DND-41 (cell line): ENCODE results near the gene SETBP1.

Experiments used
- ATAC-seq: fragments of 200-7000 bp; cut with Tn5 transposase; 3 replicates; pipeline ENCODE4 v1.9.1; 2021; ENCODE audit warnings: low read depth; ENCODE audit not compliant: insufficient read depth
- DNase-seq: peaks from one replicate; pipeline ENCODE4 v3.0.0-alpha.2; 2020
- H2AFZ ChIP-seq: 2 replicates; pipeline ENCODE4 v1.6.0; 2012; ENCODE audit warnings: low read depth, low read length
- H3K27ac ChIP-seq: 2 replicates; pipeline ENCODE4 v1.5.1; 2012; ENCODE audit warnings: low read length, inconsistent platforms
- H3K27me3 ChIP-seq: fragments of 200-600 bp; sonication (generic); 2 replicates; pipeline ENCODE4 v1.6.0; 2012; ENCODE audit warnings: low read length, mild to moderate bottlenecking, inconsistent platforms; ENCODE audit not compliant: insufficient read depth, poor library complexity
- H3K36me3 ChIP-seq: 2 replicates; pipeline ENCODE4 v1.5.1; 2012; ENCODE audit warnings: low read length, inconsistent platforms; ENCODE audit not compliant: insufficient read depth
- H3K4me1 ChIP-seq: 2 replicates; pipeline ENCODE4 v1.5.1; 2012; ENCODE audit warnings: mild to moderate bottlenecking, low read length; ENCODE audit not compliant: insufficient read depth
- H3K4me2 ChIP-seq: 2 replicates; pipeline ENCODE4 v1.6.0; 2012; ENCODE audit warnings: mild to moderate bottlenecking, moderate library complexity, low read length, inconsistent platforms; ENCODE audit not compliant: insufficient read depth
- H3K4me3 ChIP-seq, 2 experiments: fragments of 200-600 bp in 1 of 2; shearing (Covaris generic) in 1 of 2; 2 replicates each; pipeline ENCODE4 v1.5.1; 2012 to 2016; ENCODE audit warnings: inconsistent platforms in 2 of 2, low read length in 2 of 2, mild to moderate bottlenecking in 2 of 2, low read depth in 1 of 2, moderate library complexity in 1 of 2
- H3K79me2 ChIP-seq: 2 replicates; pipeline ENCODE4 v1.6.0; 2012; ENCODE audit warnings: low read length, inconsistent platforms; ENCODE audit not compliant: insufficient read depth
- H3K9ac ChIP-seq: 2 replicates; pipeline ENCODE4 v1.6.0; 2012; ENCODE audit warnings: low read depth, mild to moderate bottlenecking, inconsistent platforms, low read length, moderate library complexity
- H3K9me3 ChIP-seq: 2 replicates; pipeline ENCODE4 v1.5.1; 2012; ENCODE audit warnings: low read length, moderate library complexity, mild to moderate bottlenecking, inconsistent platforms; ENCODE audit not compliant: insufficient read depth, severe bottlenecking
- H4K20me1 ChIP-seq: 2 replicates; pipeline ENCODE4 v1.6.0; 2012; ENCODE audit warnings: low read length; ENCODE audit not compliant: insufficient read depth
- EZH2 ChIP-seq: IDR thresholded peaks from 3 replicates; pipeline ENCODE4 v1.6.1; 2012; ENCODE audit warnings: borderline replicate concordance, low read depth, mild to moderate bottlenecking, moderate library complexity, low read length, inconsistent platforms; ENCODE audit not compliant: severe bottlenecking
- TF ChIP-seq, protein P1 (sequence below): IDR thresholded peaks from 2 replicates; pipeline ENCODE4 v1.5.1; 2012; ENCODE audit warnings: borderline replicate concordance, low read length, moderate library complexity, mild to moderate bottlenecking; ENCODE audit not compliant: poor library complexity, severe bottlenecking; ENCODE audit errors: extremely low read depth

Gene SETBP1

GRCh38 chr18:44960580-44960979 is 279.9 kb downstream of the SETBP1 start:
- no peaks in the 10 kb centered on the region for H3K4me1 ChIP-seq
- DNase-seq (no peak), ATAC-seq (no peak)
- no peaks in the 10 kb centered on the region for H3K79me2 ChIP-seq
- H3K9me3 ChIP-seq = no peaks in the 10 kb centered on the region
- no peak overlapping the region for H3K4me2 ChIP-seq
- no peaks in the 10 kb centered on the region for H4K20me1 ChIP-seq
- H3K27me3 ChIP-seq = no peaks in the 10 kb centered on the region
- H3K36me3 ChIP-seq = no peaks in the 10 kb centered on the region
- H3K27ac ChIP-seq = no peak overlapping the region
- no peak overlapping the region for H3K9ac ChIP-seq
- no peak overlapping the region for H2AFZ ChIP-seq
- no peak overlapping the region for H3K4me3 ChIP-seq
- TF ChIP-seq, protein P1, sequence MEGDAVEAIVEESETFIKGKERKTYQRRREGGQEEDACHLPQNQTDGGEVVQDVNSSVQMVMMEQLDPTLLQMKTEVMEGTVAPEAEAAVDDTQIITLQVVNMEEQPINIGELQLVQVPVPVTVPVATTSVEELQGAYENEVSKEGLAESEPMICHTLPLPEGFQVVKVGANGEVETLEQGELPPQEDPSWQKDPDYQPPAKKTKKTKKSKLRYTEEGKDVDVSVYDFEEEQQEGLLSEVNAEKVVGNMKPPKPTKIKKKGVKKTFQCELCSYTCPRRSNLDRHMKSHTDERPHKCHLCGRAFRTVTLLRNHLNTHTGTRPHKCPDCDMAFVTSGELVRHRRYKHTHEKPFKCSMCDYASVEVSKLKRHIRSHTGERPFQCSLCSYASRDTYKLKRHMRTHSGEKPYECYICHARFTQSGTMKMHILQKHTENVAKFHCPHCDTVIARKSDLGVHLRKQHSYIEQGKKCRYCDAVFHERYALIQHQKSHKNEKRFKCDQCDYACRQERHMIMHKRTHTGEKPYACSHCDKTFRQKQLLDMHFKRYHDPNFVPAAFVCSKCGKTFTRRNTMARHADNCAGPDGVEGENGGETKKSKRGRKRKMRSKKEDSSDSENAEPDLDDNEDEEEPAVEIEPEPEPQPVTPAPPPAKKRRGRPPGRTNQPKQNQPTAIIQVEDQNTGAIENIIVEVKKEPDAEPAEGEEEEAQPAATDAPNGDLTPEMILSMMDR = no peak
- no peak for TF ChIP-seq EZH2

GRCh38 chr18:44961288-44961995 is 280.8 kb downstream of the SETBP1 start:
- no peak for DNase-seq
- Histone ChIP-seq H3K27ac (no peak overlapping the region), H3K79me2 (no peaks in the 10 kb centered on the region), H3K4me1 (no peaks in the 10 kb centered on the region), H3K36me3 (no peaks in the 10 kb centered on the region), H3K9me3 (no peaks in the 10 kb centered on the region), H3K9ac (no peak overlapping the region), H3K4me2 (no peak overlapping the region), H3K27me3 (no peaks in the 10 kb centered on the region), H3K4me3 (no peak overlapping the region), H4K20me1 (no peaks in the 10 kb centered on the region), H2AFZ (no peak overlapping the region)
- ATAC-seq = no peak
- TF ChIP-seq, protein P1 = no peak
- TF ChIP-seq EZH2 = no peak

GRCh38 chr18:44967599-44967998 is 286.9 kb downstream of the SETBP1 start:
- no peaks in the 10 kb centered on the region for H3K27me3 ChIP-seq
- no peak overlapping the region for H2AFZ ChIP-seq
- H3K4me2 ChIP-seq = no peak overlapping the region
- H3K9ac ChIP-seq = no peak overlapping the region
- H3K27ac ChIP-seq = no peak overlapping the region
- H3K4me1 ChIP-seq = no peaks in the 10 kb centered on the region
- no peak overlapping the region for H3K4me3 ChIP-seq
- H4K20me1 ChIP-seq = no peaks in the 10 kb centered on the region
- ATAC-seq (no peak), DNase-seq (no peak)
- no peaks in the 10 kb centered on the region for H3K36me3 ChIP-seq
- H3K9me3 ChIP-seq = no peaks in the 10 kb centered on the region
- no peaks in the 10 kb centered on the region for H3K79me2 ChIP-seq
- no peak for TF ChIP-seq EZH2
- TF ChIP-seq, protein P1 = no peak

DNA sequence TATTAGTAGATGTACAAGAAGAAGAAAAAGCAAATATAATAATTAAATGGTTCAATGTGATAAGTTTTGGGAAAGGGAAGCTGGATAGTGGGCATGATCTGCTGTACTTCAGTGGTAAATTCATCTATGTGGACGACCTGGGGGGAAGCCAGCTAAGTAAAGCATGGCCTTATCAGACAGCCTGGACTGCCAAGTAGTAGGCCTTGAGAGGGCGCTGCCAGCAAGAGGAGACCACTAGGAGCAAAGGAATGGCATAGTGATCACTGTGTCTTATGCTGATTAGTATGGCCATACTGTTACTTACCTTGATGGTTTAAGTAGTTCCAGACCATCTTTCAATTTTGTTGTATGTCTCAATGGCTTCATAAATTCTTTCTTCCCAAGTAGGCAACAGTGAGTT is 287.6 kb downstream of the SETBP1 start:
- Histone ChIP-seq H3K79me2 (no peaks in the 10 kb centered on the region), H3K27me3 (no peaks in the 10 kb centered on the region), H3K4me1 (no peaks in the 10 kb centered on the region), H2AFZ (no peak overlapping the region), H4K20me1 (no peaks in the 10 kb centered on the region), H3K27ac (no peak overlapping the region), H3K9me3 (no peaks in the 10 kb centered on the region), H3K9ac (no peak overlapping the region), H3K4me3 (no peak overlapping the region), H3K36me3 (no peaks in the 10 kb centered on the region), H3K4me2 (no peak overlapping the region)
- TF ChIP-seq EZH2 = no peak
- TF ChIP-seq, protein P1 = no peak
- no peak for DNase-seq
- ATAC-seq = no peak
